Measurements from ENCODE around the gene GMPS.

DNA sequence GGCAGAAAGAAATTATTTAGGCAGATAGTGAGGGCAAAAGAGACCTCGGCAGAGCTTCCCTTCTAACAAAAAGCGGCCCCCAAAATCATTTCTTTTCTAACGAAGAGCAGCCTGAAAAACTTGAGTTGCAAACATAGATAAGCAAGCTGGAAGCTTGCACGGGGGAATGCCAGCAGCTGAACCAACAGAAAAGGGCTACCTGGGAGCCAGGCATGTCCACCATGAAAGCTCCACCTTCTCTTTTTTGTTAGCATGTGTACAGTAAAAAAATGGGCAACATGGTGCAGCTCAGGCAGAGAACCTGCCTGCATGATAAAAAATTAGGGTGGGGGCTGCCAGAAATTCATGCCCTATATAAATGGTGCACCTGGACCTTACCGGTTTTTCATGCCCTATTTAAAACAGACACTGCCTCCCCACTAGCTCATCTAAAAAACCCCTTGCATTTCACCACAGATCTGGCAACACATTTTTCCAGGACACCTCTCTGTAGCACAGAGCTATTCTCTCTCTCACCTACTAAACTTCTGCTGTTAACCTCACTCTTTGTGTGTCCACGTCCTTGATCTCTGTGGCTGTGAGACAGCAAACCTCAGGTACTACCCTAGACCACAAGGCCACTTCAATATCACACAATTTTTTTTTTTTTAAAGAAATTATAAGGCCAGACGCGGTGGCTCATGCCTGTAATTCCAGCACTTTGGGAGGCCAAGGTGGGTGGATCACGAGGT, 34.9 kb upstream of the GMPS start:
- no peak for TF ChIP-seq SUZ12 (IDR thresholded peaks at IDR 0.05; ENCODE audit: extremely low read depth, insufficient read depth, insufficient read length)
- no peak for TF ChIP-seq YY1 (IDR thresholded peaks at IDR 0.05; ENCODE audit: insufficient read depth, insufficient read length)
- TF ChIP-seq ZNF274 (IDR thresholded peaks at IDR 0.05; ENCODE audit: low read depth, low read length) = no peak

Data from NT2/D1 (cell line).